ENCODE measurements around the gene SCGN. TPM values are rescaled to one million over a fixed set of nuclear protein-coding genes. Genes with fewer than 3 reads are reported as not detected.

The SCGN gene
- total RNA-seq, 1 experiment from 2014 or later, result not detected

DNA sequence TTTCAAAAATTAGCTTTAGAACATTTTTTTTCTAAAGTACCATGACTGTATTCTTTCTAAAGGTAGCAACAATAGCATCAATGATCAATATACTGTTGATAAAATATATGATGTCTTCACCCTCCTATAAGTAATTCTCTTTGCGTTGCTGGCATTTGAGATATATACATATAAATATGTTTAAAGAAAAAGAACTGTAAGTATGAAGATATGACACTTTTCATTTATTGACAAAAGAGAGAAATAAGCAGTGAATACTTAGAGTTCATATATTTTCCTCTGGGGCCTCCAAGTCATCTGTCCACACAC is 49.4 kb upstream of the SCGN start (continued):
- TF ChIP-seq NFE2L1 (CRISPR knock-in tag; IDR thresholded peaks at IDR 0.05), result no peak
- no peak for TF ChIP-seq FOXP1 (CRISPR knock-in tag; IDR thresholded peaks at IDR 0.05; ENCODE audit: borderline replicate concordance)
- no peak for TF ChIP-seq ATF1 (CRISPR knock-in tag; IDR thresholded peaks at IDR 0.05)
- TF ChIP-seq, protein P1, sequence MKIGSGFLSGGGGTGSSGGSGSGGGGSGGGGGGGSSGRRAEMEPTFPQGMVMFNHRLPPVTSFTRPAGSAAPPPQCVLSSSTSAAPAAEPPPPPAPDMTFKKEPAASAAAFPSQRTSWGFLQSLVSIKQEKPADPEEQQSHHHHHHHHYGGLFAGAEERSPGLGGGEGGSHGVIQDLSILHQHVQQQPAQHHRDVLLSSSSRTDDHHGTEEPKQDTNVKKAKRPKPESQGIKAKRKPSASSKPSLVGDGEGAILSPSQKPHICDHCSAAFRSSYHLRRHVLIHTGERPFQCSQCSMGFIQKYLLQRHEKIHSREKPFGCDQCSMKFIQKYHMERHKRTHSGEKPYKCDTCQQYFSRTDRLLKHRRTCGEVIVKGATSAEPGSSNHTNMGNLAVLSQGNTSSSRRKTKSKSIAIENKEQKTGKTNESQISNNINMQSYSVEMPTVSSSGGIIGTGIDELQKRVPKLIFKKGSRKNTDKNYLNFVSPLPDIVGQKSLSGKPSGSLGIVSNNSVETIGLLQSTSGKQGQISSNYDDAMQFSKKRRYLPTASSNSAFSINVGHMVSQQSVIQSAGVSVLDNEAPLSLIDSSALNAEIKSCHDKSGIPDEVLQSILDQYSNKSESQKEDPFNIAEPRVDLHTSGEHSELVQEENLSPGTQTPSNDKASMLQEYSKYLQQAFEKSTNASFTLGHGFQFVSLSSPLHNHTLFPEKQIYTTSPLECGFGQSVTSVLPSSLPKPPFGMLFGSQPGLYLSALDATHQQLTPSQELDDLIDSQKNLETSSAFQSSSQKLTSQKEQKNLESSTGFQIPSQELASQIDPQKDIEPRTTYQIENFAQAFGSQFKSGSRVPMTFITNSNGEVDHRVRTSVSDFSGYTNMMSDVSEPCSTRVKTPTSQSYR (CRISPR knock-in tag; IDR thresholded peaks at IDR 0.05), result no peak
- TF ChIP-seq, protein P2, sequence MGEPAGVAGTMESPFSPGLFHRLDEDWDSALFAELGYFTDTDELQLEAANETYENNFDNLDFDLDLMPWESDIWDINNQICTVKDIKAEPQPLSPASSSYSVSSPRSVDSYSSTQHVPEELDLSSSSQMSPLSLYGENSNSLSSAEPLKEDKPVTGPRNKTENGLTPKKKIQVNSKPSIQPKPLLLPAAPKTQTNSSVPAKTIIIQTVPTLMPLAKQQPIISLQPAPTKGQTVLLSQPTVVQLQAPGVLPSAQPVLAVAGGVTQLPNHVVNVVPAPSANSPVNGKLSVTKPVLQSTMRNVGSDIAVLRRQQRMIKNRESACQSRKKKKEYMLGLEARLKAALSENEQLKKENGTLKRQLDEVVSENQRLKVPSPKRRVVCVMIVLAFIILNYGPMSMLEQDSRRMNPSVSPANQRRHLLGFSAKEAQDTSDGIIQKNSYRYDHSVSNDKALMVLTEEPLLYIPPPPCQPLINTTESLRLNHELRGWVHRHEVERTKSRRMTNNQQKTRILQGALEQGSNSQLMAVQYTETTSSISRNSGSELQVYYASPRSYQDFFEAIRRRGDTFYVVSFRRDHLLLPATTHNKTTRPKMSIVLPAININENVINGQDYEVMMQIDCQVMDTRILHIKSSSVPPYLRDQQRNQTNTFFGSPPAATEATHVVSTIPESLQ (CRISPR knock-in tag; IDR thresholded peaks at IDR 0.05), result no peak
- TF ChIP-seq JAZF1 (CRISPR knock-in tag; IDR thresholded peaks at IDR 0.05), result no peak
- TF ChIP-seq ZNF671 (CRISPR knock-in tag; IDR thresholded peaks at IDR 0.05), result no peak

DNA sequence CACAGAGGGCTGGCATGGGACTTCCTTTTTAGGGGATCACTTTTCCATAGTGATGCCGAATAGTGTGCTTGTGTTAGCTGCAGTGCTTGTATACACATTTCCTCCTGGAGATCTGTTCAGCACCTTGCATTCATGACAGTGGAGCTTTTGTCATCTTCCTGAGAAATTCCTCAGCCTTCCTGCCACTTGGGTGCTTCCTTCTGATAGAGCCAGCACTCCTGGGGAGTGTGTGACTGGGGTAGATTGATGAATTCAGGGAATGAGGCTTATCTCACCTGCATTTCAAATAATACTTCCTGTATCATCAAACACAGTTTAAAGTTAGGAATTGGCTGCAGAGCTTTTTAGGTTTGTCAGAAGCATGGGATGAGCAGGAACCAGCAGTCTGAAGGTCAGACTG is 48.8 kb upstream of the SCGN start:
- Mint-ChIP-seq H3K4me3 (no peak overlapping the region), H3K4me1 (peaks cover 6% of the 10 kb centered on the region; the same call in 1 of the 2 replicates), H3K27ac (no peak overlapping the region), H3K9me3 (no peaks in the 10 kb centered on the region), H3K27me3 (ENCODE audit: low read depth) (no peaks in the 10 kb centered on the region), H3K36me3 (peaks cover 5% of the 10 kb centered on the region)
- ATAC-seq, result no peak
- no peak for TF ChIP-seq TEAD1 (CRISPR knock-in tag; IDR thresholded peaks at IDR 0.05)
- TF ChIP-seq, protein P3, sequence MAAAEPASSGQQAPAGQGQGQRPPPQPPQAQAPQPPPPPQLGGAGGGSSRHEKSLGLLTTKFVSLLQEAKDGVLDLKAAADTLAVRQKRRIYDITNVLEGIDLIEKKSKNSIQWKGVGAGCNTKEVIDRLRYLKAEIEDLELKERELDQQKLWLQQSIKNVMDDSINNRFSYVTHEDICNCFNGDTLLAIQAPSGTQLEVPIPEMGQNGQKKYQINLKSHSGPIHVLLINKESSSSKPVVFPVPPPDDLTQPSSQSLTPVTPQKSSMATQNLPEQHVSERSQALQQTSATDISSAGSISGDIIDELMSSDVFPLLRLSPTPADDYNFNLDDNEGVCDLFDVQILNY (CRISPR knock-in tag; IDR thresholded peaks at IDR 0.05), result no peak
- no peak for TF ChIP-seq SOX15 (CRISPR knock-in tag; IDR thresholded peaks at IDR 0.05)
- TF ChIP-seq, protein P4, sequence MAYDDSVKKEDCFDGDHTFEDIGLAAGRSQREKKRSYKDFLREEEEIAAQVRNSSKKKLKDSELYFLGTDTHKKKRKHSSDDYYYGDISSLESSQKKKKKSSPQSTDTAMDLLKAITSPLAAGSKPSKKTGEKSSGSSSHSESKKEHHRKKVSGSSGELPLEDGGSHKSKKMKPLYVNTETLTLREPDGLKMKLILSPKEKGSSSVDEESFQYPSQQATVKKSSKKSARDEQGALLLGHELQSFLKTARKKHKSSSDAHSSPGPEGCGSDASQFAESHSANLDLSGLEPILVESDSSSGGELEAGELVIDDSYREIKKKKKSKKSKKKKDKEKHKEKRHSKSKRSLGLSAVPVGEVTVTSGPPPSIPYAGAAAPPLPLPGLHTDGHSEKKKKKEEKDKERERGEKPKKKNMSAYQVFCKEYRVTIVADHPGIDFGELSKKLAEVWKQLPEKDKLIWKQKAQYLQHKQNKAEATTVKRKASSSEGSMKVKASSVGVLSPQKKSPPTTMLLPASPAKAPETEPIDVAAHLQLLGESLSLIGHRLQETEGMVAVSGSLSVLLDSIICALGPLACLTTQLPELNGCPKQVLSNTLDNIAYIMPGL (CRISPR knock-in tag; IDR thresholded peaks at IDR 0.05), result no peak
- CTCF ChIA-PET, result no interaction called here
- POLR2A ChIA-PET, result no interaction called here
- no peak for DNase-seq (ENCODE audit: low spot score)

DNA sequence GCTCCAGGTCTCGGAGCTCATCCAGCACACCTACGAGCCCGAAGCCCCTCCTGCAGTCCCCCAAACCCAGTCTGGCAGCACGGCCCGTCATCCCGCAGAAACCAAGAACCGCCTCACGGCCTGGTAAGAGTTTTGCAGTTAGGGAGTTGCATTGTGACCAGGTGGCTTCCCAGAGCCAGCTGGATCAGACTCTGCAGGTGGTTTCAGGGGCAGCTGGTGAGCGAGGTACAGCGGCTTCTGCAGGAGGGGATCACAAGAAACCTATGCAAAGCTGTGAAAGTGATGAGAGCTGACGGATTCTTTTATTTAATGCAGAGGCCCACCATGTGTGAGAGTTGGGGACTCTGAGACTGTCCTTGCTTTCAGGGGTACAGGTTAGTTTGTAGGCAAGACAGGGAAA is 45.9 kb upstream of the SCGN start:
- Mint-ChIP-seq H3K9me3 (no peaks in the 10 kb centered on the region), H3K27me3 (ENCODE audit: low read depth) (no peaks in the 10 kb centered on the region), H3K4me3 (no peak overlapping the region), H3K4me1 (no peaks in the 10 kb centered on the region), H3K27ac (no peak overlapping the region), H3K36me3 (peaks cover 6% of the 10 kb centered on the region)
- ChIA-PET CTCF (interaction anchor here (1.9 kb wide), 1 partner anchor 112 kb away, joined by 4 read pairs; no protein-coding TSS in a partner anchor), POLR2A (interaction anchor here (0.6 kb wide), 1 partner anchor 1345 kb away, joined by 6 read pairs; no protein-coding TSS in a partner anchor)
- ATAC-seq, result no peak
- no peak for DNase-seq (ENCODE audit: low spot score)
- no peak for TF ChIP-seq ZNF121 (CRISPR knock-in tag; IDR thresholded peaks at IDR 0.05)
- no peak for TF ChIP-seq TEAD1 (CRISPR knock-in tag; IDR thresholded peaks at IDR 0.05)
- TF ChIP-seq NR3C1 (CRISPR knock-in tag; conservative IDR thresholded peaks at IDR 0.05; ENCODE audit: low read depth), result no peak
- no peak for TF ChIP-seq JUN (CRISPR knock-in tag; IDR thresholded peaks at IDR 0.05)
- TF ChIP-seq, protein P5, sequence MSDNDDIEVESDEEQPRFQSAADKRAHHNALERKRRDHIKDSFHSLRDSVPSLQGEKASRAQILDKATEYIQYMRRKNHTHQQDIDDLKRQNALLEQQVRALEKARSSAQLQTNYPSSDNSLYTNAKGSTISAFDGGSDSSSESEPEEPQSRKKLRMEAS (CRISPR knock-in tag; IDR thresholded peaks at IDR 0.05), result no peak
- TF ChIP-seq, protein P1 (CRISPR knock-in tag; IDR thresholded peaks at IDR 0.05), result no peak
- TF ChIP-seq, protein P6, sequence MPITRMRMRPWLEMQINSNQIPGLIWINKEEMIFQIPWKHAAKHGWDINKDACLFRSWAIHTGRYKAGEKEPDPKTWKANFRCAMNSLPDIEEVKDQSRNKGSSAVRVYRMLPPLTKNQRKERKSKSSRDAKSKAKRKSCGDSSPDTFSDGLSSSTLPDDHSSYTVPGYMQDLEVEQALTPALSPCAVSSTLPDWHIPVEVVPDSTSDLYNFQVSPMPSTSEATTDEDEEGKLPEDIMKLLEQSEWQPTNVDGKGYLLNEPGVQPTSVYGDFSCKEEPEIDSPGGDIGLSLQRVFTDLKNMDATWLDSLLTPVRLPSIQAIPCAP (CRISPR knock-in tag; IDR thresholded peaks at IDR 0.05), result no peak
- no peak for TF ChIP-seq TP53 (CRISPR knock-in tag; IDR thresholded peaks at IDR 0.05)
